A549 (cell line): ENCODE data around the gene BSCL2.

Experiments used
- POLR2A ChIP-seq: IDR thresholded peaks from 2 replicates; pipeline ENCODE4 v1.6.1; 2012; ENCODE audit warnings: mild to moderate bottlenecking, low read length
- RAD21 ChIP-seq, 2 experiments: fragments of >200 bp in 1 of 2; sonication (Bioruptor Twin) in 1 of 2; formaldehyde crosslinking in 1 of 2; IDR thresholded peaks in 1 of 2; conservative IDR thresholded peaks in 1 of 2; 2 replicates in 1 of 2; 3 replicates in 1 of 2; pipeline ENCODE4 v1.6.1; 2012 to 2018; ENCODE audit warnings: inconsistent platforms in 1 of 2
- TF ChIP-seq, protein P1 (sequence below): fragments of >200 bp; sonication (Bioruptor Twin); formaldehyde crosslinking; IDR thresholded peaks from 3 replicates; pipeline ENCODE4 v1.5.1; 2016

DNA sequence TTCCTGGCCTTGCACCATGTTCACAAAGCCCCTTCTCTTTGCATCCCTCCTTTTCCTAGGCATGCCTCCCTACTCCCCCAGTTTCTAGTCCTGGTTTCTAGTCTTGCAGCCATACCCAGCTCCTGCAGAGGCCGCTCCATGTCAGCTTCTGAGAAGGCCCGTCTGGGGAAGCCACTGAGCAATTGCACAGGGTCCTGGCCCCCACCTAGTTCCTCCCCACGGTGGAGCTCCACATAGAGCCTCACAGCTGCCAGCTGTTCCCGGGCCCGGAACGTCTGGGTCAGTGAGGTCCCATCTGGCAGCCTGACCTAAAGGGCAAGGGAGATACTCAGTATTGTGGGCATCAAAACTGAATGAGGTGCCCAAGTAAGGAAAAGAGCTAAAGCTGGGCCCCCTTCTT lies 30.5 kb downstream of the BSCL2 start:
- TF ChIP-seq RAD21 (conservative IDR thresholded peaks at IDR 0.05 in 1 of 2, IDR thresholded peaks at IDR 0.05 in 1 of 2) (no peak), POLR2A (no peak)
- TF ChIP-seq, protein P1, sequence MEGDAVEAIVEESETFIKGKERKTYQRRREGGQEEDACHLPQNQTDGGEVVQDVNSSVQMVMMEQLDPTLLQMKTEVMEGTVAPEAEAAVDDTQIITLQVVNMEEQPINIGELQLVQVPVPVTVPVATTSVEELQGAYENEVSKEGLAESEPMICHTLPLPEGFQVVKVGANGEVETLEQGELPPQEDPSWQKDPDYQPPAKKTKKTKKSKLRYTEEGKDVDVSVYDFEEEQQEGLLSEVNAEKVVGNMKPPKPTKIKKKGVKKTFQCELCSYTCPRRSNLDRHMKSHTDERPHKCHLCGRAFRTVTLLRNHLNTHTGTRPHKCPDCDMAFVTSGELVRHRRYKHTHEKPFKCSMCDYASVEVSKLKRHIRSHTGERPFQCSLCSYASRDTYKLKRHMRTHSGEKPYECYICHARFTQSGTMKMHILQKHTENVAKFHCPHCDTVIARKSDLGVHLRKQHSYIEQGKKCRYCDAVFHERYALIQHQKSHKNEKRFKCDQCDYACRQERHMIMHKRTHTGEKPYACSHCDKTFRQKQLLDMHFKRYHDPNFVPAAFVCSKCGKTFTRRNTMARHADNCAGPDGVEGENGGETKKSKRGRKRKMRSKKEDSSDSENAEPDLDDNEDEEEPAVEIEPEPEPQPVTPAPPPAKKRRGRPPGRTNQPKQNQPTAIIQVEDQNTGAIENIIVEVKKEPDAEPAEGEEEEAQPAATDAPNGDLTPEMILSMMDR: no peak
